GM12891 (cell line): ENCODE results near the gene ADA.

Experiments
- DNase-seq: peaks from one replicate; pipeline ENCODE4 v3.0.0; 2011; ENCODE audit warnings: low spot score; ENCODE audit not compliant: insufficient read length
- FAIRE-seq: peaks from 2 replicates; lab custom pipeline; 2011; peaks lifted over from hg19 to GRCh38; lab: Jason Lieb, UNC
- PAX5 ChIP-seq: IDR thresholded peaks from 2 replicates; pipeline ENCODE4 v1.6.1; 2011; ENCODE audit warnings: low read length, moderate library complexity, mild to moderate bottlenecking; ENCODE audit not compliant: insufficient read depth, severe bottlenecking
- POLR2A ChIP-seq: IDR thresholded peaks from 2 replicates; pipeline ENCODE4 v1.6.1; 2011; ENCODE audit warnings: low read depth, low read length, control low read depth
- POLR2AphosphoS5 ChIP-seq: IDR thresholded peaks from 2 replicates; pipeline ENCODE4 v1.6.1; 2011; ENCODE audit warnings: low read depth, low read length, control low read depth
- POU2F2 ChIP-seq: IDR thresholded peaks from 2 replicates; pipeline ENCODE4 v1.6.1; 2011; ENCODE audit warnings: low read depth, mild to moderate bottlenecking, control low read depth, low read length, moderate library complexity
- SPI1 ChIP-seq: IDR thresholded peaks from 2 replicates; pipeline ENCODE4 v1.6.1; 2011; ENCODE audit warnings: low read depth, low read length, control low read depth
- TAF1 ChIP-seq: IDR thresholded peaks from 2 replicates; pipeline ENCODE4 v1.6.1; 2011; ENCODE audit warnings: low read depth, low read length, control low read depth

Gene ADA

DNA sequence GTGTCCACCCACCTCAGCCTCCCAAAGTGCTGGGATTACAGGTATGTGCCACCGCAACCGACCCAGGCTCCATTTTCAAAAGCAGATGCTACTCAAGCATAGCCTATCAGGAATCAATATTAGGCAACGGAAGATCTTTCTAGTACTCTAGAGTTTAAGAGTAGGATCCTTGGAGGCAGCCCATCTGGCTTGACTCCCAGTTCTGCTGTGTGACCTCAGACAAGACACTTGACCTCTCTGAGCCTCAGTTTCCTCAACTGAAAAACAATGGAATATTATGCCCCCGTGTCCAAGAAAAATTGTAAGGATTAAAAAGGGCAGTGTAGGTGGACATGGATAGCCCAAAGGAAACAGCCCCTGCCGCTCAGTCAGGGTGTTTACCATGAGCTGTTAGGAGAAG is 14.5 kb downstream of the ADA start:
- FAIRE-seq, result no peak
- TF ChIP-seq POU2F2 (no peak), SPI1 (no peak), POLR2AphosphoS5 (no peak), TAF1 (no peak), POLR2A (no peak), PAX5 (no peak)
- DNase-seq, result no peak

DNA sequence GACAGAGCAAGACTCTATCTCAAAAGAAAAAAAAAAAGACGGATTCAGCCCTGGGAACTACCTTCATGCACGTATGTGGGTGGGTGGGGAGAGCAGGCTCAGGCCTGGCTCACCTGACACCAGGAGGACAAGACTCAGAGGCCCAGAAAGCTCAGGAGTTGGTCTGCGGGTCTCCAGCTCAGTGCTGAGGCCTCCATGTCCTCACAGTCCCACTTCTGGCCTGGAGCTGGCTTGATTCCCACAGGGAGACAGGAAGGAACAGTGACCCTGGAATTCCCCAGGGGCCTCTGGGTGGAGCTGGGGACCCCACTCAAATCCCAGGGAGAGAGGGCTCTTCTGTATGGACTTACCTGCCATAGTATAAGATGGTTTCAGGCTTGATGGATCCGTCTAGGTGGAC is 15.6 kb downstream of the ADA start:
- DNase-seq, result no peak
- TF ChIP-seq TAF1, result no peak
- FAIRE-seq, result no peak

DNA sequence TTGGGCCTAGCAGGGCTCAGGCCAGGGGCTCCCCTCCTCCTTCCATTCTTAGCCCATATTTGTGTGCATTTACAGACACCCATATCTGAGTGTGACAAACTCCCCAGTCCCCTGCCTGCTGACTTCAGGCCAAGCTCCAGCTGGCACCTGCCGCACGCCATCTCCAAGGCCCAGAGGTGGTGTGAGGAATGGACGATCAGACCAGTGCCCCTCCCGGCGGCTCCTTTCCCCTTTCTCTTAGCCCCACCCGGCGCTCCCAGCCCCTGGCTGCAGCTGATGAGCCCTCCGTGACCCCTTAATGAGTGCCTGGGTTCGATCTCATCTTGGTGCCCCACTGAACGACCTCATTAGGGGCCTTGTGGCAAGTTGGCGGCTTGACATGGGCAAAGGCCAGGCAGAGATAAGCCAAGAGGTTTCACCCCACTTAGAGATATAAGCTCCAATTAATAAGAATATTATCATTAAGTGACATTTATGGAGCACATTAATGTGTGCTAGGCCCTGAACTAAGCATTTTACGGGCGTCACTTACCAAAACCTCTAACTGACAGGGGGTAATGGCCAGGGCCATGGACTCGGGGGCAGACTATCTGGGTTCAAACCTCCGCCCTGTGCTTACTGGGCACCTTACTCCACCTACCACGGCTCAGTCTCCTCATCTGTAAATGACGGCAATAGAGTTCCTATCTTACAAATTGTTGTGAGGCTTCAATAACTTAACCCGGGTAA is 17.5 kb downstream of the ADA start:
- FAIRE-seq, result no peak
- no peak for TF ChIP-seq POLR2AphosphoS5
- no peak for DNase-seq

DNA sequence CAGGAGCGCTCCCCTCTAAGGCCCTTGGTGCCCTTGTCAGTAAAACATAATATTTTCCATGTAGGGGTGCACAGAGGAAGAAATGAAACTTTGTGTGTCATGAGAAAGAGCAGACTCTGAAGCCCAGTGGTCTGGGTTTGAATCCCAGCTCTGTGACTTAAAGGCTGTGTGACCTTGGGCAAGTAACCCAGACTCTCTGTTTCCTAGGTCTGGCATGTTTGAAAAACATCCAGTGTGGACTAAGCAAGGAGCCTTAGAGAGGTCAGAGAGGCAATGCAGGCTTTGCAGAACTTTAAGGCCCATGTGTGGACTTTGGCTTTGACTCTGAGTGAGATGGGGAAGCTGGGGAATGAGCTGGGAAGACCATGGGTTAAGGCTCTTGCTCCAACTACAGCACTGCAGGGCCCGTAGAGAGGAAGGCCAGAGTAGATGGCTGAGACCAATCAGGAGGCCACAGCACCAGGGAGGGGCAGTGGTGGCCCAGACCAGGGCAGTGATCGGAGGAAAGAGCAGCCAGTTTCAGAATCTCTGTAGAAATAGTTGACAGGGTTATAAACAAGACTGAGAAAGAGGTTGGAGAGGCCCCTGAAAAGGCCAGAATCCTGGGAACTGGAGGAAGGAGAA is 18.2 kb downstream of the ADA start:
- TF ChIP-seq POLR2A (no peak), POLR2AphosphoS5 (no peak), SPI1 (no peak), POU2F2 (no peak), PAX5 (no peak), TAF1 (no peak)
- FAIRE-seq, result no peak
- DNase-seq, result no peak

DNA sequence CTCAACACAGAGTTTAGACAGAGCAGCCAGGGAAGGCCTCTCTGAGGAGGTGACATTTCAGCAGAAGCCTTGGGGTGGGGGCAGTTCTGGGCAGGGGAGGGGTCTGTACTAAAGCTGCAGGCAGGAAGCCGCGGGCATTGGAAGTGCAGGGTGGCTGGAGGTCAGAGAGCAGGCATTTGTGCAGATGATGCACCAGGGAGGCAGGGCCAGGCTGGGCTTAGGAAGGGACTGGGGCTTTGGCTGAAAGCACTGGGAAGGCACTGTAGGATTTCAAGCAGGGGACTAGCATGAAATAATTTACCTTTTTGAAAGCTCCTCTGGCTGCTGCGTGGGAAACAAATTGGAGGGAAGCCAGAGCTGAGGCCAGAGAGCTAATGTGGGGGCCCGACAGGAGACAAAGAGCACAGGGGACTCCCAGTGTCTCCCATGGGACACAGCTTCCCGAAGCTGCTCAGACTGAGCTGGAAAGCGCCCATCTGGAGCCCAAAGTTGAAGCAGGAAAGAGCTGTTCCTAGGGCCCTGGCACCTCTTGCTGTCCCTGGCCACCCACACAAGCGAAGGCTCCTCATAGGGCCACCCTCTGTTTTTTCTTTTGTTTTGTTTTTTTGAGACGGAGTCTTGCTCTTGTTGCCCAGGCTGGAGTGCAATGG is 19.3 kb downstream of the ADA start:
- TF ChIP-seq POLR2A (no peak), TAF1 (no peak), PAX5 (no peak), POLR2AphosphoS5 (no peak), SPI1 (no peak), POU2F2 (no peak)
- DNase-seq (no peak), FAIRE-seq (no peak)

DNA sequence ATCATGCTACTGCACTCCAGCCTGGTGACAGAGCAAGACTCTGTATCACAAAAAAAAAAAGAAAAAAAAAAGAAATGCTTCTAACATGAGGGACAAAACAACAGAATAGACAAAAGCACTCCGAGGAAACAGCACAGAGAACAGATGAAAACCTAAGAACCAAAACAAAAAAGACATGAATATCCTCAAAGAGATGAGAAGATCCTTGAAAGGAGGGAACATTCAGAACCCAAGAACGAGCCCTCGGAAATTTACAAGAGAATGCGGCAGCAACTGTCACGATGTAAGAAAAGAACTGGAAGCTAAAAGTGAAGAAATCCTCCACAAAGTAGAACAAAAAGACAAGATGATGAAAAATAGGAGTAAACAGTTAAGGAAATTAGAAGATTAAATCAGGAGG is 21.2 kb downstream of the ADA start:
- FAIRE-seq (no peak), DNase-seq (no peak)
- no peak for TF ChIP-seq SPI1
- no peak for TF ChIP-seq POLR2A
- no peak for TF ChIP-seq PAX5
- no peak for TF ChIP-seq TAF1
- no peak for TF ChIP-seq POLR2AphosphoS5
- TF ChIP-seq POU2F2, result no peak

DNA sequence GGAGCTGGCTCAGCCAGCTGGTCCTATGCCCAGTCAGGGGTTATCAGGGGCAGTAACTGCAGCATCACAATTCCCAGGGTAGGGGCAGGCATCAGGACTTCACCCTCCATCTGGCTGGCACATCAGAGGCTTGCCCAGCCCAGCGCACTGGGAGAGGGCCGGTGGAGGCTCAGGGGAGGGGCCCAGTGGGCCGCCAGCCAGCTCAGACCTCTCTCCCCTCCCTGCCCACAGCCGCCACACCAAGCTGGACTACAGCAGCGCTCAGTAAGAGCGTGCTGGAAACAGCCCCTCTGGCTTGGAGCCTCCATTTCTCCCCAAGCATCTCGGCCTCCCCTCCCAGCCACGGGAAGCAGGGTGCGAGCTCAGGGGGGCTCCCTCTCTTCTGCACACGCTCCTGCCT is 22.0 kb downstream of the ADA start:
- no peak for FAIRE-seq
- no peak for DNase-seq
- TF ChIP-seq POLR2A (no peak), TAF1 (no peak), SPI1 (no peak), PAX5 (no peak), POU2F2 (no peak), POLR2AphosphoS5 (no peak)

DNA sequence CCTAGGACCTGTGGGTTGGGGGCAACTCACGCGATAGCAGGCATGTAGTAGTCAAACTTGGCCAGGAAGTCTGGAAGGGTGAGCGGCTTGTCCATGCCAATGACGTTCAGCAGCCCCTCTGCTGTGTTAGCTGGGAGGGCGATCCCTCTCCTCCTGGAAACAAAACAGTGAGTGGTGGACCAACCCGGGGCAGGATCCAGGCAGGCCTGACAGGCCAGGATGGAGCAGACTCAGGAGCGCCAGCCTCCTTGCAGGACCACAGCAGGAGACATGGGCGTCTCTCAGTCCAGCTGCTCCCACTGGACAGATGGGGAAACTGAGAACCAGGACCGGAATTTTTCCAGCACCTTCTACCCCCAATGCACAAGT is 22.5 kb downstream of the ADA start:
- FAIRE-seq, result no peak
- no peak for TF ChIP-seq SPI1
- no peak for TF ChIP-seq POLR2A
- no peak for TF ChIP-seq PAX5
- no peak for TF ChIP-seq POLR2AphosphoS5
- no peak for TF ChIP-seq POU2F2
- no peak for TF ChIP-seq TAF1
- no peak for DNase-seq

DNA sequence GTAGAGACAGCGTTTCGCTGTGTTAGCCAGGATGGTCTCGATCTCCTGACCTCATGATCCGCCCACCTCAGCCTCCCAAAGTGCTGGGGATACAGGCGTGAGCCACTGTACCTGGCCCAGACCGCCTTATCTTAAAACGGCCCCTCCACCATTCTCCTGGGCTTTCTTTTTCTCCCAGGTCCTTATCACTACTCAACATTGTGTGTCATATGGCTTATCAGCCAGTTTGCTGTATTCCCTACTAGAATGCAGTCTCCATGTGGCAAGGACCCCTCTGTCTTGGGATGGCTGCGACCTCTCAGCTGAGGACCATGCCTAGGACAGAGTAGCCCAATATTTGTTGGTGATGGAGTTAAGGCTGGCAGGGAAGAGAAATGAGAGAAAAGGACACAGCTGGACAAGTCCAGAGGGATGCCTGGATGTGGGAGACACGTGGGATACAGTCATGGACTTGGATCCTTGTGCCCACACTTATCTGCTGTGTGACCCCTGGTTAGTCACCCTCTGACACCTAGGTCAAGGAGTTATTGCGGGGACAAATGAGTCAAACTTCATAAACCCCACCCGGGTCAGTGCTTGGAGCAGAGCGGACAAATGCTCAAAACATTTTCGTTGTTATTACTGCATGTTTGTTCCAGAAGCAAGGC is 24.0 kb downstream of the ADA start:
- no peak for TF ChIP-seq POU2F2
- TF ChIP-seq POLR2AphosphoS5, result no peak
- no peak for TF ChIP-seq POLR2A
- no peak for TF ChIP-seq PAX5
- TF ChIP-seq SPI1, result no peak
- no peak for TF ChIP-seq TAF1
- DNase-seq, result no peak
- FAIRE-seq, result no peak

DNA sequence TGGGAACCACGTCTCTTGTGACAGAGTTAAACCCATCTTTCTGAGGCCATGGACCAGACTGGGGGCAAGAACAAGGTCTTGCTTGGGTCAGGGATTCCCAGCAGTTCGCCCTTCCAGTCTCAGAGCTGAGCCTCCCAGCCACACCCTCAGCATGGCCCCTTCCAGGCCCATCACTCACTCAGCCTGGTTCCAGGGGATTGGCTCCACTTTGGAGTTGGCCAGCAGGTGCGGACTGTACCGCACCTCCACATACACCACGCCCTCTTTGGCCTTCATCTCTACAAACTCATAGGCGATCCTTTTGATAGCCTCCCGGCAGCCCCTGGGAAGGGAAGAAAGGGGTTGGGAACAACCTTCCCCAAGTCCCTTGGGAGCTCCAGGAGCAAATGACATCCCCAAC is 25.2 kb downstream of the ADA start:
- DNase-seq, result no peak
- no peak for TF ChIP-seq POU2F2
- no peak for TF ChIP-seq POLR2A
- no peak for TF ChIP-seq POLR2AphosphoS5
- no peak for TF ChIP-seq PAX5
- no peak for TF ChIP-seq TAF1
- no peak for TF ChIP-seq SPI1
- FAIRE-seq, result no peak
